GM18508 (cell line): ENCODE data around the gene ISG20L2.

Experiments
- ATAC-seq: cut with Tn5 transposase; IDR thresholded peaks from one replicate; pipeline ENCODE4 v1.9.1; 2021; ENCODE audit warnings: moderate number of reproducible peaks; ENCODE audit not compliant: insufficient read depth, unreplicated experiment

Gene ISG20L2

DNA sequence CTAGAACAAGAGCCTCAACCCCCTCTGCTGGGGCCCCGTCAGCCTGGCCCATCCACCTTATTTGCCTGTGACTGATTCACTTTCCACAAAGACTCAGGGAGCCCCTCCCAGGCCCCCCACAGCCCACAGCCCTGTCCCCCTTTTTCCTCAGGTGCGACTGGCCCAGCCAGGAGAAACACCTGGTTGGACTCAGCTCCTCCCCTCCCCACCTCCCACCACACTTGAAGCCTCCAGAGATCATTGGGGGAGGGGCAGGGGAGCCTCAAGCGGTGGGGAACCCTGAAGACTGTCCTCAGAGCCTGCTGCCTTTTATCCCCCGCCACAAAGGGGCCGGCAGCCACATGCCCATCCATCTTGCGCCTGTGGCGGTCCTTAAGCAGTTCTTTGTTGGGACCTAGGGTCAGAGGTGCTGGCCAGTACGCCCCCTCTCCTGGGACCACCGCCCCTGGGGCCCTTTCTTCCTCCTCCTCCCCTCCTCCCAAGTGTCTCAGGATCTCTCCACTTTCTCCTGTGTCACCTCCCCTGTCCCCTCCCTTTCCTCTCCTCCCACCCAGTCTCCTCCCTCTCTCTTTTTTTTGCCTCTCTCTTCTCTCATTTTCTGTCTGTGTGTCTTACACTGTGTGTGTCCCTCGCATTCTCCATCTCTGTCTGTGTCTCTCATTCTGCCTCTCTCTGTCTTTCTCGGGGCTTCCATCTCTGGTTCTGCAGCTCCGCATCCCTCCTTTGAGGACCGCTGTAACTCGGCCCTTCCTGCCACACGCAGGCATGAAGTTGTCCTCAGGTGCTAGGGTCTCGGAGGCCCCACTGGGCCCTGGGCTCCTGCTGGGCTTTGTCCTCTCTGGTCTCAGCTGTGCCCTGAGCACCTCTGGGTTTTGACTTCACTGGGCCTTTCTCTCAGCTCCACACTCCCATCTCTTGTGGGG, 35.4 kb downstream of the ISG20L2 start:
- no peak for ATAC-seq

DNA sequence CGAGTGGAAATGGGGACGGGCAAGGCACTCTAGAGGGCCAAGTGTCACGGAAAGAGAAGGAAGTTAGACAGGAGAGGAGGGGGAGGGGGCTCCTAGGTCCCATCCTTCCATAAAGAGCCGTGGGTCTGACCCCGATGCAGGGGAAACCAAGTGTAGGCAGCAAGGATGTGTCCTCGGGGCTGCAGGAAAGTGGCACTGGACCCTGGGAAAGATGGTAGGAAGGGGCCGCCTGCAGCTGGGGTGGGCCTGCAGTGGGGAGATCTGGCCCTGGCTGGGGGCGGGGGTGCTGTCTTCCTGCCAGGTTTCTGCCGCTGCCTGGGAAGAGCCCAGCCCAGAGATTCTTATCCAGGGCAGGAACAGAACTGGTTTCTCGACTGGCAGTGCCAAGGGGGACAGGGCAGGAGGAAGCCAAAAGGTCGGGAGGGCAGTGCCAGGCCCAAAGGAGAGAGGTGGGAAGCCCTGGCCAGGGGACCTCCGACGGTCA, 36.1 kb downstream of the ISG20L2 start:
- no peak for ATAC-seq

DNA sequence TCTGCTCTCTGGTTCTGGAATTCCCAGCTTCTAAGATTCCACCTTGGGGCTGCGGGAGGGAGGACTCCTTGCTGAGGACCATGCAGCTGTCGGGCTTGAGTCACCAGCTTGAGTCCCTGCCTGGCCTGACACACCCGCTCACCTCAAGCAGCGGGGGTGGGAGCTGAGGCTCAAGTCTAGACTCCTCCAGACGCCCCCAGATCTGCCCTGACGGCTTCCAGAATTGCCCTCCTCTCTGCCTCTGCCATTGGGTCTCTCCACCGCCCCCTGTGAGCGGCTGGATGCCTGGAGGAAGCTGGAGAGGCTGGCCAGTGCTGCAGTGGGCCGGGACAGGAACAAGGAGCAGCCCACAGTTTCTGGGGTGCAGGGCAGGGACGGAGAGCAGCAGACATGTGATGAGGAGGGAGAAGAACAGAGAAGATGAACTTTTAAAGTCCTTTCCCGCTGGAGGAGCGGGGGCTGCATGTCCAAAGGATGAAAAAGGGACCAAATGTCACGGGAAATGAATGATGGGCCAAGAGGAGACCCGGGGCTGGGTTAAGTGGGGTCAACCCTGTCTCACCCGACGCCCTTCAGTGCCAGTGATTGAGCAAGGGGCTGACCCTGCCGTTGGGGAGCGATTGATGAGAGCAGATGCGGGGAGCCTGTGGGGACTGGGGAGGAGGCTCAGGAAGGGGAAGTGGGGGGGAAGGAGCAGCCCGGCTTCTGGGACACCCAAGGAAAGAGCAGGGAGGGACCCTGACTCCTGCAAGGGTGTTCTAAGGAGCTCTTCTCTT, 36.7 kb downstream of the ISG20L2 start:
- ATAC-seq: no peak

DNA sequence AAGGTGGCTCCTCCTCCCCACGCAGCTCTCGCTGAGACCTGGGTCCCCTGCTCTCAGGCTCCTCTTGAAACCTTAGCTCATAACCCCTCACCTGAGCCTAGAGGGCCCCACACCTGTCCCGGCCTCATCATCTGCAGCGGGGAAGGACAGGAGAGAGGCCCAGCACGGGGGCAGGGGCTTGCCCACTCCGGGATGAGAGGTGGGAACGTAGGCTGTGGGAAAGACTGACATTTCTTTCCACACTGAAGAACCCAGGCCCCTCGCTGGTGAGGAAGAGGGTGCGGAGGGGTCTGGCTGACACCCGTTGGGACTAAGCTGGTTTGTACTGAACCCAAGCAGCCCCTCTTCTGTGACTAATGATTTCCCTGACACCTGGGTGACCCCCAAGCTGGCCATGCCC, 37.4 kb downstream of the ISG20L2 start:
- ATAC-seq: no peak

DNA sequence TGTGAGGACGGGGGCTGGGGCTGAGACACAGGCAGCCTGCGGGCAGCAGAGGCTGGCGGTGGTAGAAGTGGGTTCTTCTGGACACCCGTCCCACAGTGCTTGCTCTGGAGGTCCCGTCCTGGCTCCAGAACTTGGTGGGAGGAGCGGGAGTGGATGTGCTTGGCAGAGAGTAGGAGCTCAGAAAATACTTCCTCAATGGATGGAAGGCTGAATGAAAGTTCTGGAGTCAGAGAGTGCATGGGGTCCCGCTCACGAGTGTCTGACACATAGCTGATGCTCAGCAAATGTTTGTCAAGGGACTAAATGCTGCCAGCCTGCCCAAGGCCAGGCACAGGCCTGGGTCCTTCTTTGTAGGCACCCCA, 37.9 kb downstream of the ISG20L2 start:
- ATAC-seq: no peak

DNA sequence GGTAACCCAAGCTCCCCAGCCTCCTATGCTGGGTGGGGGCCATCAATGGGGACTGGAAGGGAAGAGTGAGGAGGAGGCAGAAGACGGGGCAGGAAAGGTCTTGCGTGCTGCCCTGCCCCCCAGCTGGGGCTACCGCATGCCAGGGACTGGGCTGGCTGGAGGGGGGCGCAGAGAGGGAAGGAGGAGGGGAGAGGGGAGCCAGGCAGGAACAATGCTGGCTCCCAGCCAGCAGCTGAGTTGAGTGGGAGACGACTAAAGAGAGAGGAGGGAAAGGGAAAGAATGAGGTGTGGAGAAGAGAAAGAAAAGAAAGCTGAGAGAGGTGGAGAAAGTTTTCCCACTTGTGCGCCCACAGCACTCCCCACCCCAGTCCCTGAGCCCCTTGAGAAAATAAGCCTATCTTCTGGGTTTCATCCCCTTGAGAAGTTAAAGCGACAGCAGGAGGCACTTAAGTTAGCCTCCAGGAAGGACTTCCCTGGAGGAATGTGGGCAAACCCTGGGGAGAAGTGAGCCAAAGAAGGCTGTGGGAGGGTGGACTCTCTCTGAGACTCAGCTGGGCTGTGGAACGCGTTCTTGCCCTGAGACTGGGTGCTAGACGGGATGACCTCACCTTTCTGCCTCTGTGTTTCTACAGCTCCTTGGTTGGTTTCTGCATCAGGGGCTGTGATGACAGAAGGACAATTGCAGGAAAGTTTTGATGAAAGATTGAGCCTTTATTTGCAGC, 38.5 kb downstream of the ISG20L2 start:
- no peak for ATAC-seq

DNA sequence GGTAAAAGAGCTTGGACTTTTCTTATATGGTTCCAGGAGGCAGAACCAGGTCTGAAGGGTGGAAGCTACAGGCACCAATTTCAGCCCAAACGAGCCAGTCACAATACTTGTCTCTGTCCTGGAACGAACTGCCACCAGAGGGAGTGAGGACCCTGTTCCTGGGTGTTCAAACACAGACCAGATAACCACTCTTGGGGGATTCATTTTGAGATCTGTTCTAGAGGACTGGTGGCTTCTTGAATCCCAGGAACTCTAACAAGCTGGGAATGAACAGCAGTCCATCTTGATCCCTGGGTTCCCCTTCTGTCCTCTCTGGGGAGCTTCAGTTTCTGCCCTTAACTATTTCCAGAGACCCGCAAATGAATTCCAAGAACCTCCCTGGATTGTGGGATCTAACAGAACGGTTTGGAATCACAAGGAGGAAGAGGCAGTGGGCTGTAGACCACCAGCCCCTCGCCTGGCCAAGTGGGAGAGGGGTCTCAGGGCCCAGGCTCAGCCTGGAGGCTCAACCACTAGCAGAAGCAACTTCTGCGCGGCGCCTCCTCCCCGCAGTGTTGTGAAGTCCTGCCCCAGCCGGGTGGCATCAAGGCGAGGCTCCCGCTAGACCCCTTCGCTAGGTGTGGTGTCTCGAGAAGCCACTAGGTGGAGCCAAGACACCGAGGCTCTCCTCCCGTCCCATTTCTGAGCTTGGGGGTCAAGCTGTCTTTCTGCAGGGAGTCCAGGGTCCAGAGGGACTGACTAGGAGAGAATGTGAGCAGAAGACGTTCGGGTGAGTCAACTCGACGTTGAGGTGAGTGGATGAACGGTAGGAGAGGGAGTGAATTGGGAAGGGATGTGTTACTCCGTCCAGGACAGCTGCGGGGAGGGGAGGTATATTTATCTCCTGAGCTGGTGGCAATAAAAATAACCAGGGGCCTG, 39.3 kb downstream of the ISG20L2 start:
- no peak for ATAC-seq

DNA sequence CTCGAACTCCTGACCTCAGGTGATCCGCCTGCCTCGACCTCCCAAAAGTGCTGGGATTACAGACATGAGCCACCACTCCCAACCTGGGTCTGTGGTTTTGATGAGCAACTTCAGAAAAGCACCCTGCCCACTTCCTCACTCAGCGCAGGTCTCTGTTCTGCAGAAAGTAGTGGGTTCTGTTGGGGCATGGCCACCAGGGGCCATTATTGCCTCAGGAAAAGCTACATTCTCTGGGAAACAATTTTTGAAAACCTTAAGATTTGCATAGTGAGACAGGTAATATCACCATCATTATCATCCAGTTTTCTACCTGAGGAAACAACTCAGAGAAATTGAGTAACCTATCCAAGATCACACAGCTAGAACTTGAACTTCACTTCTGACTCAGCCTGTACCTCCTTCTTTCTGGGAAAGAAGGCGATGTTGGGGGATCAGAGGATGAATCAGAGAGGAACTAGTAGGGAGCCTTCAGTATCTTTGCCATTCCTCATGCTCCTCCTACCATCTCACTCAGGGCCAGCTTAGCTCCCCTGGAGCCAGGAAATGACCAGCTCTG, 44.3 kb downstream of the ISG20L2 start:
- ATAC-seq: no peak

DNA sequence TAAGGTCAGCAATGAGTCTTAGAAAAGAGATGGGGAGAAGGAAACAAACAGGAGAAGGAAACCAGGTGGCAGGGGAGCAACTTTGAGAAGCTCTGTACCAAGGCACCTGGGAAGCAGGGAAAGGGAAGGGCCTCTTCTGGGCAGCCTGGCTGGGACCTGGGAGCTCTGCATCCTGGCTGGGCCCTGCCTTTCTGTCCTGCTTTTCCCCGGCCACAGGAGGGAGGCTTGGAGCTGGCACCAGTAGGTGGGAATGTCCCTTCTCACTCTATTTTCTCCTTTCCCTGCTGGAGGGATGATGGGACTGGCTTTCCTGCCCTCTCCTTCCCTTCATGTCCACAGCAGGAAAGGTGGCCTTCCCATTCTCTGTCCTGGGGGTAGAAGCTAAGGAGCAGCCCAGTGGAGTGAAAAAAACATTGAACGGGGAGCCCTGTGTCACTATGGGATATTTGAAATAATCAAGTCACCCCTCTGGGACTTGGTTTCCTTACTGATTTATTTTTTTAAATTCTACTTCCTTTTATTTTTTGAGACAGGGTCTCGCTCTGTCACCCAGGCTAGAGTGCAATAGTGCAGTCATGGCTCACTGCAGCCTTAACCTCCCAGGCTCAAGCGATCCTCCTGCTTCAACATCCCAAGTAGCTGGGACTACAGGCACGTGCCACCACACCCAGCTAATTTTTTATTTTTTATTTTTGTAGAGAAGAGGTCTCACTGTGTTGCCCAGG, 46.2 kb downstream of the ISG20L2 start:
- no peak for ATAC-seq

DNA sequence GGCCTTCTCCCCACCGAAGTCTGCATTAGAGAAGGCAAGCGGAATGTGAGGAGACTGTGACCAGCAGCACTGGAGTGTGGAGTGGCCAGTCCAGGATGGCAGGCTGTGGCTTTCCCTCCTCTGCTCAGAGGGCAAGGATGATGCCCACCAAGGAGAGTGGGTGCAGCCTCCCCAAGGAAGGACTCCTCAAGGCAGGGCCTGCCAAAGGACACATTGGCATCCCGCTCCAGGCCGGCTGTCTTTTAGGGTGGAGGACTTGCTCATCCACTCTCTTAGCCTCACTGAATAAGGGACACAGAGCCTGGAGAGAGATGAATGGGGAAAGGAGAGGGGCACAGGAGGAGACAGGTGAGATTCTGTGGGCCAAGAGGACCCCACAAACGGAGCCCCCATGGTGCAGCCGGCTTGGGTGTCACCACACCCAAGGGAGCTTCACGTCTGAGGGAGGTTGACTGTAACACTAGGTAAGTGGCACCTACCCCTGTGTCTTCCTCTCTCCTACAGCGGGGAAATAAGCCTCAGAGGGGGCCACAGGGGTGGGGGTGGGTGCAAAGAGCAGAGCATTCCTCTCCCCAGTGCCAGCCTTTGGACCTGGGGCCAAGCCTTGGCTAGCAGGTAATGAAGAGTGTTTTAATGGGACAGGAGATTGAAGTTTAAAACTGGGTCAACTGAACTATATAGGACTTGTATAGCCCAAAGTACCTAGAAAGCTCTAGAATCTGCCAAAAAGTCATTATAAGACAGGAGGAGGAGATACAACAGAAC, 47.2 kb downstream of the ISG20L2 start:
- no peak for ATAC-seq

DNA sequence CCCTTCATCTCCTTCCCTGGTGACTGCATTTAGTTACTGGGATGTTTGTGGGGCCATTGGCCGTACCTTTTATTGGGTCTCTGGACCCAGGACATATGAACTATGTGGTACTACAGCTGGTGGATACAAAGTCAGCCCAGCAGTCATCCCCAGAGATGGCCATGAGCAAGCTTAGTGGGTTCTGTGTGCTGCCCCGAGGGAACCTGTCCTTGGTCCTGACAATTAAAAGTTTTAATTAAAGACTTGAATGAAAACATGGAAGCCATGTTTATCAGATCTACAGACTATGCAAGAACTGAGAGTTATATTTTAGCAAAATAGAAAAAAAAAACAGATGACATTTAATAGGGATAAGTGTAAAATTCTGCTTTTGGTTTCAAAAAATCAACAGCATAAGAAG, 48.5 kb downstream of the ISG20L2 start:
- ATAC-seq: no peak

DNA sequence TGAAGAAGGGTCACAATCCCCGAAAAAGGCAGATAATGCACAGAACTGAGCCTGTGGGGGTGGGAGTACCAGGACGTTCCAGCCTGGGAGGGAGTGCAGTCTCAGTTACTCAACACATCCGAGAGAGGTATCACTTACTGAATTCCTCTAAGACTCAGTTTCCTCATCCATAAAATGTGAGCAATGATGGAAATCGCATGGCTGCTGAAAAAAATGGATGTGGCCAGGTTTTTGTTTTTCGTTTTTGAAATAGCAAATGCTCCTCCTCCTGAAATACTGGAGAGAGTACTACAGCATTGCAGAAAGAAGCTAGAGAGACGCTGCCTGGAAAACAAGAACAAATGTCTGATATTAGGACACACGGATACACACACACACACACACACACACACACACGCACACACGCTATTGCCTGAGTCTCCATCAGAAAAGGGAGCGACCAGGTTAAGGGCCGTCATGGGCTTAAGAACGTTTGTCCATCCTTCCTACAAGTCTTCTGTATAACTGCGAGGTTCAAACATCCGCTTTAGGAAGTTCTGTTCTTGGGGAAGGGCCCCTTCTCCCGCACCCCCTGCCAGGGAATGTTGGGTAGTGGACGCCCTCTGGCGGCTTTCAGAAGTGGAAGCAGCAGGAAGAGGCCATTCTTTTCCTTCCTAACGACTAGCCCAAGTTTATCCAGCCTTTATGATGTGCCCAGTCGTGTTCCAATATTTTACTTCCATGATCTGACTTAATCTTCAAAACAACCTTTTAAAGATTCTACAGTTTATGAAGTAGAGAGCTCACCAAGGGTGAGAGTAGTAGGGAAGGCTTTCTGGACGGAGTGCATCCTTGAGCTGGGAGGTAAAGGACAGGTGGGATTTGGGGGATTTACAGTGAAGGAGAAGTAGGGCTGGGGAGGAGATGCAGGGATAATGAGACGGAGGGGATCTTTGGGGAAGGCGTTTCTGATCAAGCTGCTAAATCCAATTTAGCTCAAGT, 50.7 kb downstream of the ISG20L2 start:
- no peak for ATAC-seq

DNA sequence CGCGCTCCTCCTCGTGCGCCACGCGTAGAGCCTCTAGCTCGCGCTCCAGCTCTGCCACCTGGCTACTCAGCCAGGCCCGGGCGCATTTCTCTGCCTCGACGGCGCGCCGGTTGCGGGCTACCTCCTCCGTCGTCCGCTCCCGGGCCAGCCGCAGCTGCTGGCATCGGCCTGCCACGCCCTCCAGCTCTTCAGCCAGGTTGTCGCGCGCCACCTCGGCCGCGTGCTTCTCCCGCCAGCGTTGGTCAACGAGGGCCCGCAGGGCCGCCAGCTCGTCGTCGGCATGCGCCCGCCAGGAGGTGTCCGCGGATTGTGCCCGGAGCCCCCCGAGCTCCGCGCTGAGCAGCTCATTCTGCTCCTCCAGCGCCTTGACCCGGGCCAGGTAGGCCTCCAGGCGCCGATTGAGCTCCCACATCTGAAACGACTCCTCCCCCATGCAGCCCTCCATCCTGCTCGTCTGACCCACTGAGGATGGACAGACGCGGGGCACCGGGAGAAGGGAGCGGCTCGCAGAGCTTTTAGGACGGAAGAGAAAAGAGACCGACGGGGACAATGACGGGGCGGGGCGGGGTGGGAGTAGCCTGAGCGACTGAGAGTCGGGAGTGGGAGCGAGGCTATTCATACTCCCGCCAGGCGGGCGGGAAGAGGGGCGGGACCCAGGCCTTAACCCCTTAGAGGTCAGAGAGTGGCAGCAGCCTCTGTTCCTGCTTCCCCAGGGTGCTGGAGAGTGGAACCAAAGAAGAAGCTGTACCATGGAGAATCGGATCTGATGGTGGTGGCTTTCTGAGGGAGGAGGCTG, 51.5 kb downstream of the ISG20L2 start, which contains the start of gene NES:
Gene NES, minus strand, starts transcription at position 588 of the 796 bp plus-strand sequence. Its CDS starts 143 bp downstream, at position 445.
- no peak for ATAC-seq

DNA sequence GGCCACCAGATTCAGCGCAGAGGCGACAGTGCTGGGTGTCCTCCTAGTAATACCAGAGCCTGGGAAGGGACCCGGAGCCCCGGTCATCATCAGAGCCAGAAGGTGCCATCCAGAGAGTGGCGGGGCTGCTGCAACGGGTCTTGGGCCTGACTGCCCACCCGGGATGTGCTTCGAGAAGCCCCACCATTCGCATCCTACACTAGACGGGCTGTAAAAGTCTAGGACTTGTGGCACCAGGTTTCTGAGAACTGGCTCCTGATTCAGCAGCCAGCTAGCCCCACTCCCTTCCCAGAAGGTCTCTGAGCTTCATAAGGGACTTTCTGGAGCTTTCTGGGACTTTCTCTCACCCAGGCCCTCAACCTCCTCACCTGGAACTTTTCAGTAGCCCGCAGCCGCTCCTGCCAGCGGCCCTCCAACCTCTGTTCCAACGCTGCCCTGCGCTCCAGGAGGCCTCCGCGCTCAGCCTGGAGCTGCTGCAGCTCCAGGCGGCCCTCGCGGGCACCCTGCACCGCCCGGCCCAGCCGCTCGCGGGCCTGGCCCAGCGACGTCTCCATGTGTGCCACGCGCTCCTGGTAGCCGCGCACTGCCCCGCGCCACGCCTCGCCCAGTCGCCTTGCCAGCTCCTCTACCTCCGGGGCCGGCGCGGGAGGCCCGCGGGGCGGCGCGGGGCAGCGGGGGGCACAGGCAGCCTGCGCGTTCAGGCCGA, 52.3 kb downstream of the ISG20L2 start:
- no peak for ATAC-seq
